ENCODE results near the gene OSMR. TPM values are rescaled to one million over a fixed set of nuclear protein-coding genes. Genes with fewer than 3 reads are reported as not detected.
"Not testable (repeated sequence)": the region's sequence is repeated elsewhere in the genome, so short reads cannot be mapped to it uniquely, and the experiment has no call there.

OSMR gene
- polyA plus RNA-seq, 5 donors: 13.1 to 20.5 (median 18.2) TPM

DNA sequence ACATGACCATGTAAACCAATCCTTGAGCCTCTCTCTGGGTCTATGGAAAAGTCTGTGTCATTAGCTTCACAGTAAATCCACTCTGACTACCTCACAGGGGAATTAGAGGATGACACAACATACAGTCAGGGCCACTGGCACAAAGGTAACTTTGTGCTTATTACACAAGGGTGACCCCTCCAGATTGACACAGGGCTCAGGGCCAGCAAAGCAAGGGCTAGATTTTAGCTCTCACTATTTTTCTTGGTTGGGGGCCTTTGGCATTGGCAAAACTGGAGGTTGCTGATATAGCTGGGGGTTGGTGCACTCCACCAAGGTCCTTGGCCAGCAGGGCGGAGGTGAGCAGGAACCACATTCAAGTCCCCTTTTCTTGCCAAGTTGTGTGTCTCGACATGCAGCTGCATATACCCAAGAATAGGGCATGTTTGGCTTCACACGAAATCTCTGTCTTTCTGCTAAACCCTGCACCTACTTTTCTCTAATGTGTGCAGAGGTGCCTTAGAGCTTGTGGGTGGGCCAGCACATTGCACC, 15.2 kb upstream of the OSMR start:
- no peak for DNase-seq

DNA sequence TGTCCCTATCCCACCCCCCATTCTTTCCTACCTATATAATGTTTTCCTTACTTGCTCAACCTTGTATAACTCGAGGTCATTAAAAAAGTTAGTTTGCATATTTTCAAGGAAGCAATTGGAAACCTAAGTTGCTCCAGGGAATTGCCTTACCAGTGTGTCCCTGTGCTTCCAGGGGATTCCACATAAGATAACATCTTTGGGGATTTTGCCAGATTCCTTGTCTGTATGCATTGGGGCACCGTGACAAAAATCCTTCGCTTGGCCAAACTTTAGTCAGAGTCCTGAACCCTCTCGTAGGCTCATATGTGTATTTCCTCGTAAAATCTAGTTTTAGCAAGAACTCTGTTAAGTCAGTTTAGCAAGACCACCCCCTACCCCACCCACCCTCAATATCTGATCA, 14.7 kb upstream of the OSMR start:
- no peak for DNase-seq

DNA sequence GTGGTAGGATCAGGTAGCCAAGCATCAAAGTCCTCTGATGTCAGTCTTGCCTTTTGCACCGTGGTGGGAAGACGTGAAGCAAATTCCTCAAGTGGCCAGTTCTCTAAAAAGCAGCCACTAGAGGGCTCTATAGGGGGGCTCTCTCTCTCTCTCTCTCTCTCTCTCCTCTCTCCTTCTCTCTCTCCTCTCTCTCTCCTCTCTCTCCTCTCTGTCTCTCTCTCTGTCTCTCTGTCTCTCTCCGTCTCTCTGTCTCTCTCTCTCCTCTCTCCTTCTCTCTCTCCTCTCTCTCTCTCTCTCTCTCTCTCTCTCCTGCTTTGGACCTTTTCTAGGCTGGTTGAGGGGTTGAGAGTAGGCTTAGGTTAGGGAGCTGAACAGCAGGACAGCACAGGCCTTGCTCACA, 13.9 kb upstream of the OSMR start:
- no peak for DNase-seq

GRCh38 chr5:38832810-38833209, 13.0 kb upstream of the OSMR start:
- DNase-seq: no peak

- DNase-seq: no peak
Observed at GRCh38 chr5:38835887-38836286, 9.9 kb upstream of the OSMR start.

GRCh38 chr5:38837416-38837815, 8.4 kb upstream of the OSMR start:
- DNase-seq: no peak

DNA sequence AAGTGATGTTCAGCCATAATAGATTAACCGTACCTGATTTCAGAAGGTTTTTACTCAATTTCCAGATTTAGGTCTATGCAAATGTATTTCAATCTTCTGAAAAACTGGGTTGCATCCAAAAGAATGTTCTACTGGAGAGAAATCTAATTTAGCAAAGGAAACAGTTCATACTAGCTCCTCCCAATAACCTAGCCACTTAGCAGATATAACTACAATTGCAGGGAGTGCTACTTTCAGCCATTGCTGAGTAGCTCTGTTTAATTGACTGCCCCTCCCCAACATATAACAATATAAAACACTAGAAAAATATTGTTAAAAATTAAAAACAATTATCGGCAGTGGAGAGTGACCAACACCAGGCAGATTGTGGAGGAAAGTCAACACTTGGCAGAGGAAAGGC, 7.9 kb upstream of the OSMR start:
- DNase-seq: no peak

- no peak for DNase-seq
Observed at GRCh38 chr5:38843665-38844064, 2.1 kb upstream of the OSMR start.

- DNase-seq: no peak
Observed at GRCh38 chr5:38846379-38847011, 683 bp downstream of the OSMR start.

DNA sequence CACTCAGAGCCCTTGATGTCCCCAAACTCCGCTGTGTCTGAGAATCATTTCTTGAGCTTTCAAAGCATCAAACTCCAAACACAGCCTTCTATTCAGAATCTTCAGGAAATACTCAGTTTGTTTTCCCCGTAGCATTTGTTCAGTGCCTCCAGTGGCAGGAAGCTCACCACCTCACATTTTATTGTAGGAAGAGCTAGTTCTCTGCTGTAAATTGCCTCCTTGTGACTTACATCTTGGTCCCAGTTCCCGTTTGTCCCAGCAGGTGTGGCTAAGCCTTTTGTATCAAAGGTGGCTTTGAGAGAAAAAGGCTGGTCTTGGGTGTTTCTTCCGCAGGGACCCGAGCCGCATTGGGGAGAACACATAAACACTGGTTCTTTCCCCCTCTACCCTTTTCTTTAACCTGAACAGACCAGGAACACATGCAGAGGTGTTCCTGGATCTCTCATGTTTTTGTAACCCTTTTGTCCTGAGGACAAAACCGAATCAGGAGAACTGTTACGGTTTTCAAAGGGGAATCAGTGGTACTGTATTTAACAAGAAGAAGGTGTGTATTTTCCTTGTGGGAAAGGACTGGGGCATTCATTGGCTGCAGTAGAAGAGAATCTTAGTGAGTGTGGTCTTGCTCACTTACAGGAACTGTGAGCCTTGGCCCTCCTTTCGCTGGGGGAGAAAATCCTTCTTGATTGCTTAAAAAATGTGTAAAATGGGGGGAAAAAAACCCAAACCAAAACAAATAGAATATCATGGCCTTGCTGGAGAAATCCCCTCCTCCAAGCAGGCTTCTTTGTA, 1.9 kb downstream of the OSMR start:
- no peak for DNase-seq

GRCh38 chr5:38848637-38849036, 2.8 kb downstream of the OSMR start:
- DNase-seq: no peak

DNA sequence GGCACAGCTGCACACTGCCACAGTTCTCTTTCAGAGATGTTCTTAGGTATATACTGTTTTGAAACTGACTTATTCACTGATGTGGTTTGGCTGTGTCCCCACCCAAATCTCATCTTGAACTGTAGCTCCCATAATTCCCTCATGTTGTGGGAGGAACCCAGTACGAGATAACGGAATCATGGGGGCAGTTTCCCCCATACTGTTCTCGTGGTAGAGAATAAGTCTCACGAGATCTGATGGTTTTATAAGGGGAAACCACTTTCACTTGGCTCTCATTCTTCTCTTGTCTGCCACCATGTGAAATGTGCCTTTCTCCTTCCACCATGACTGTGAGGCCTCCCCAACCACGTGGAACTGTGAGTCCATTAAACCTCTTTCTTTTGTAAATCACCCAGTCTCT, 5.8 kb downstream of the OSMR start:
- not testable (repeated sequence) for DNase-seq

- peak in 1 of 2 donors; percentile 11 for DNase-seq
Observed at GRCh38 chr5:38853753-38854470, 8.1 kb downstream of the OSMR start.

- DNase-seq: no peak
Observed at GRCh38 chr5:38854907-38855306, 9.1 kb downstream of the OSMR start.

DNA sequence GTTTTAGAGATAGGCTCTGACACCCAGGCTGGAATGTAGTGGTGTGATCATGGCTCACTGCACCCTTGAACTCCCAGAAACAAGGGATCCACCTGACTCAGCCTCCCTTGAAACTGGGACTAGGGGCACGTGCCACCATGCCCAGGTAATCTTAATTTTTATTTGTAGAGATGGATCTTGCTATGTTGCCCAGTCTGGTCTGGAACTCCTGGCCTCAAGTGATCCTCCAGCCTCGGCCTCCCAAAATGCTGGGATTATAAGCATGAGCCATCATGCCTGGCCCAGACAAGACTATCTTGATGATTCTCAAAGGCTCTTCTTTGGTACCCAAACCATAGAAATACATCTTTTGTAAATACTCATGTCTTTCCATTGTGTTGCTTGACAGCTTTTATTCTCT, 10.8 kb downstream of the OSMR start:
- DNase-seq: no peak

DNA sequence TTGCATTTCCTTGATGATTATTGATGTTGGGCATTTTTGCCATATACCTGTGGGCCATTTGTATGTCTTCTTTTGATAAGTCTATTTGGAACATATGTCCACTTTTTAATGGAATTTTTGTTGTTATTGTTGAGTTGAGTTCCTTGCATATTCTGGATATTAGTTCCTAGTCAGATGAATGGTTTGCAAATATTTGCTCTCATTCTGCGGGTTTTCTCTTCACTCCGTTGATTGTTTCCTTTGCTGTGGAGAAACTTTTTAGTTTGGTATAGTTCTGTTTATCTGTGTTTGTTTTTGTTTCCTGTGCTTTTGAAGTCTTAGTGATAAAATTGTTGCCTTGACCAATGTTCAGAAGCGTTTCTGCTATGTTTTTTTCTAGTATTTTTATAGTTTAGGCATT, 13.0 kb downstream of the OSMR start:
- DNase-seq: no peak

DNA sequence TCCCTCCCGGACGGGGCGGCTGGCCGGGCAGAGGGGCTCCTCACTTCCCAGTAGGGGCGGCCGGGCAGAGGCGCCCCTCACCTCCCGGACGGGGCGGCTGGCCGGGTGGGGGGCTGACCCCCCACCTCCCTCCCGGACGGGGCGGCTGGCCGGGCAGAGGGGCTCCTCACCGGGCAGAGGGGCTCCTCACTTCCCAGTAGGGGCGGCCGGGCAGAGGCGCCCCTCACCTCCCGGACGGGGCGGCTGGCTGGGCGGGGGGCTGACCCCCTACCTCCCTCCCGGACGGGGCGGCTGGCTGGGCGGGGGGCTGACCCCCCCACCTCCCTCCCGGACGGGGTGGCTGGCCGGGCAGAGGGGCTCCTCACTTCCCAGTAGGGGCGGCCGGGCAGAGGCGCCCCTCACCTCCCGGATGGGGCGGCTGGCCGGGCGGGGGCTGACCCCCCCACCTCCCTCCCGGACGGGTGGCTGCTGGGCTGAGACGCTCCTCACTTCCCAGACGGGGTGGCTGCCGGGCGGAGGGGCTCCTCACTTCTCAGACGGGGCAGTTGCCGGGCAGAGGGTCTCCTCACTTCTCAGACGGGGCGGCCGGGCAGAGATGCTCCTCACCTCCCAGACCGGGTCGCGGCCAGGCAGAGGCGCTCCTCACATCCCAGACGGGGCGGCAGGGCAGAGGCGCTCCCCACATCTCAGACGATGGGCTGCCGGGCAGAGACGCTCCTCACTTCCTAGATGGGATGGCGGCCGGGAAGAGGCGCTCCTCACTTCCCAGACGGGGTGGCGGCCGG, 16.4 kb downstream of the OSMR start:
- not testable (repeated sequence) for DNase-seq

- no peak for DNase-seq
Observed at GRCh38 chr5:38866362-38867031, 20.7 kb downstream of the OSMR start.

- no peak for DNase-seq
Observed at GRCh38 chr5:38867032-38867398, 21.2 kb downstream of the OSMR start.

DNA sequence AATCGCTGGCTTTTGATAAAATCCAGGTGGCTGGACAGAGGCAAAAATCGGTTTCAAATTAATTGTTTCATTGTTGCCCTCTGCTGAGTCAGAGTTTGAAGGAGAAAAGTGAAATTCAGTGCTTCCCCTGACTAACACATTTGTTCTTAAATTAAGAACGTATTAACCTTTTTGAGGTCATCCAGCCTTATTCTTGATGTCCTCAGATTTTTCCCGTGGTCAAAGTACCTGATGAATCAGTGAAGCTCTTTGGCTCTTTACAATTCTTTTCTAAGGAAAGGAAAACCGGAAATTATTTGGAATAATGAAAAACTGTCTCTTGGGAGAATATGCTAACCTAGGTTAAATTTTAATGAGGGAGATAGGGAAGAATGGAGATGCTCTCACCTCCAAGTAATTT, 21.6 kb downstream of the OSMR start:
- DNase-seq: no peak

- DNase-seq: no peak
Observed at GRCh38 chr5:38870595-38870994, 24.8 kb downstream of the OSMR start.
